ENCODE results near the gene B3GNT8. TPM values are rescaled to one million over a fixed set of nuclear protein-coding genes. Genes with fewer than 3 reads are reported as not detected.
"Not testable (repeated sequence)": the region's sequence is repeated elsewhere in the genome, so short reads cannot be mapped to it uniquely, and the experiment has no call there.

The B3GNT8 gene
- polyA plus RNA-seq, 3 donors from 2014 or later: 0.23 to 1.3 TPM; not detected in 1

- no peak overlapping the region for H3K27ac Mint-ChIP-seq
- H3K4me1 Mint-ChIP-seq: no peaks in the 10 kb centered on the region
- H3K27me3 Mint-ChIP-seq (ENCODE audit: low read depth in 3 of 3): peaks cover 0 to 5% (median 1%) of the 10 kb centered on the region in 3 donors
- no peaks in the 10 kb centered on the region for H3K9me3 Mint-ChIP-seq
- no peak for DNase-seq
- no peak overlapping the region for H3K4me3 Mint-ChIP-seq
- peaks cover 7 to 34% (median 11%) of the 10 kb centered on the region in 3 donors for H3K36me3 Mint-ChIP-seq
Observed at GRCh38 chr19:41416194-41416674, 10.9 kb downstream of the B3GNT8 start.

GRCh38 chr19:41415154-41415571, 12.0 kb downstream of the B3GNT8 start:
- Mint-ChIP-seq H3K9me3 (no peaks in the 10 kb centered on the region), H3K4me1 (peaks cover 4 to 5% of the 10 kb centered on the region in 2 donors), H3K36me3 (peaks cover 7 to 32% (median 11%) of the 10 kb centered on the region in 3 donors), H3K27ac (no peak overlapping the region), H3K27me3 (ENCODE audit: low read depth in 3 of 3) (peaks cover 0 to 5% (median 1%) of the 10 kb centered on the region in 3 donors), H3K4me3 (no peak overlapping the region)
- no peak for DNase-seq

- Mint-ChIP-seq H3K27ac (no peak overlapping the region), H3K4me1 (peaks cover 11% of the 10 kb centered on the region in 2 donors), H3K27me3 (ENCODE audit: low read depth in 3 of 3) (peaks cover 0 to 5% (median 1%) of the 10 kb centered on the region in 3 donors), H3K36me3 (peaks cover 7 to 32% (median 11%) of the 10 kb centered on the region in 3 donors), H3K4me3 (no peak overlapping the region), H3K9me3 (no peaks in the 10 kb centered on the region)
- DNase-seq: no peak
Observed at GRCh38 chr19:41414461-41414860, 12.7 kb downstream of the B3GNT8 start.

- Mint-ChIP-seq H3K27me3 (ENCODE audit: low read depth in 3 of 3) (peaks cover 0 to 5% (median 4%) of the 10 kb centered on the region in 3 donors), H3K4me3 (no peak overlapping the region), H3K4me1 (peaks cover 15% of the 10 kb centered on the region in 2 donors), H3K9me3 (no peaks in the 10 kb centered on the region), H3K36me3 (peaks cover 7 to 30% (median 11%) of the 10 kb centered on the region in 3 donors), H3K27ac (no peak overlapping the region)
- no peak for DNase-seq
Observed at GRCh38 chr19:41413947-41414346, 13.2 kb downstream of the B3GNT8 start.

- Mint-ChIP-seq H3K27me3 (ENCODE audit: low read depth in 3 of 3) (peaks cover 0 to 5% (median 5%) of the 10 kb centered on the region in 3 donors), H3K4me3 (no peak overlapping the region), H3K4me1 (peaks cover 15% of the 10 kb centered on the region in 2 donors), H3K9me3 (no peaks in the 10 kb centered on the region), H3K36me3 (peaks cover 7 to 24% (median 11%) of the 10 kb centered on the region in 3 donors), H3K27ac (no peak overlapping the region)
- no peak for DNase-seq
Observed at GRCh38 chr19:41412953-41413352, 14.2 kb downstream of the B3GNT8 start.

GRCh38 chr19:41411968-41412265, 15.3 kb downstream of the B3GNT8 start:
- H3K4me3 Mint-ChIP-seq: no peak overlapping the region
- no peaks in the 10 kb centered on the region for H3K9me3 Mint-ChIP-seq
- peaks cover 7 to 23% (median 11%) of the 10 kb centered on the region in 3 donors for H3K36me3 Mint-ChIP-seq
- H3K27me3 Mint-ChIP-seq (ENCODE audit: low read depth in 3 of 3): peaks cover 0 to 4% (median 2%) of the 10 kb centered on the region in 3 donors
- peak overlapping the region in 1 of 6 donors; percentile 27 for H3K27ac Mint-ChIP-seq
- peaks cover 15 to 18% of the 10 kb centered on the region in 2 donors for H3K4me1 Mint-ChIP-seq
- DNase-seq: no peak

- peaks cover 0 to 4% (median 1%) of the 10 kb centered on the region in 3 donors for H3K27me3 Mint-ChIP-seq (ENCODE audit: low read depth in 3 of 3)
- H3K36me3 Mint-ChIP-seq: peaks cover 7 to 23% (median 11%) of the 10 kb centered on the region in 3 donors
- DNase-seq: no peak
- H3K27ac Mint-ChIP-seq: no peak overlapping the region
- no peaks in the 10 kb centered on the region for H3K9me3 Mint-ChIP-seq
- H3K4me3 Mint-ChIP-seq: no peak overlapping the region
- peaks cover 15 to 18% of the 10 kb centered on the region in 2 donors for H3K4me1 Mint-ChIP-seq
Observed at GRCh38 chr19:41411100-41411967, 15.8 kb downstream of the B3GNT8 start.

- peaks cover 0 to 4% (median 0%) of the 10 kb centered on the region in 3 donors for H3K27me3 Mint-ChIP-seq (ENCODE audit: low read depth in 3 of 3)
- DNase-seq: no peak
- peak overlapping the region in 5 of 6 donors; percentile 46 to 74 (median 66) for H3K27ac Mint-ChIP-seq
- peak overlapping the region in 1 of 5 donors; percentile 57 for H3K4me3 Mint-ChIP-seq
- no peaks in the 10 kb centered on the region for H3K9me3 Mint-ChIP-seq
- peaks cover 15 to 18% of the 10 kb centered on the region in 2 donors for H3K4me1 Mint-ChIP-seq
- peaks cover 7 to 23% (median 11%) of the 10 kb centered on the region in 3 donors for H3K36me3 Mint-ChIP-seq
Observed at GRCh38 chr19:41410336-41411054, 16.7 kb downstream of the B3GNT8 start.

- Mint-ChIP-seq H3K27me3 (ENCODE audit: low read depth in 3 of 3) (peaks cover 0 to 4% (median 0%) of the 10 kb centered on the region in 3 donors), H3K4me1 (peaks cover 15 to 18% of the 10 kb centered on the region in 2 donors), H3K36me3 (peaks cover 7 to 20% (median 7%) of the 10 kb centered on the region in 3 donors), H3K9me3 (no peaks in the 10 kb centered on the region), H3K4me3 (peak overlapping the region in 4 of 5 donors; percentile 46 to 55 (median 49)), H3K27ac (peak overlapping the region in 4 of 6 donors; percentile 36 to 74 (median 48))
- no peak for DNase-seq
Observed at GRCh38 chr19:41409288-41409687, 17.9 kb downstream of the B3GNT8 start.

- not testable (repeated sequence) for DNase-seq; H3K27me3 Mint-ChIP-seq (ENCODE audit: low read depth in 3 of 3); H3K9me3 Mint-ChIP-seq; H3K4me3 Mint-ChIP-seq; H3K27ac Mint-ChIP-seq
- H3K4me1 Mint-ChIP-seq: peaks cover 15 to 18% of the 10 kb centered on the region in 2 donors
- peaks cover 4 to 17% (median 7%) of the 10 kb centered on the region in 3 donors for H3K36me3 Mint-ChIP-seq
Observed at GRCh38 chr19:41408846-41409245, 18.3 kb downstream of the B3GNT8 start.

GRCh38 chr19:41408256-41408655, 18.9 kb downstream of the B3GNT8 start:
- Mint-ChIP-seq H3K27me3 (ENCODE audit: low read depth in 3 of 3) (peaks cover 0 to 4% (median 0%) of the 10 kb centered on the region in 3 donors), H3K9me3 (no peaks in the 10 kb centered on the region), H3K4me1 (peaks cover 15 to 18% of the 10 kb centered on the region in 2 donors), H3K36me3 (peaks cover 0 to 11% (median 3%) of the 10 kb centered on the region in 3 donors), H3K4me3 (no peak overlapping the region), H3K27ac (no peak overlapping the region)
- no peak for DNase-seq

GRCh38 chr19:41407271-41407670, 19.9 kb downstream of the B3GNT8 start:
- peaks cover 0 to 4% (median 0%) of the 10 kb centered on the region in 3 donors for H3K27me3 Mint-ChIP-seq (ENCODE audit: low read depth in 3 of 3)
- no peak for DNase-seq
- H3K4me3 Mint-ChIP-seq: no peak overlapping the region
- no peaks in the 10 kb centered on the region for H3K9me3 Mint-ChIP-seq
- peaks cover 15 to 18% of the 10 kb centered on the region in 2 donors for H3K4me1 Mint-ChIP-seq
- H3K36me3 Mint-ChIP-seq: peaks cover 0 to 11% (median 3%) of the 10 kb centered on the region in 3 donors
- H3K27ac Mint-ChIP-seq: no peak overlapping the region

GRCh38 chr19:41405776-41406175, 21.4 kb downstream of the B3GNT8 start:
- peaks cover 18 to 24% of the 10 kb centered on the region in 2 donors for H3K4me1 Mint-ChIP-seq
- H3K27me3 Mint-ChIP-seq (ENCODE audit: low read depth in 3 of 3): peaks cover 0 to 4% (median 0%) of the 10 kb centered on the region in 3 donors
- H3K4me3 Mint-ChIP-seq: no peak overlapping the region
- no peak overlapping the region for H3K27ac Mint-ChIP-seq
- no peaks in the 10 kb centered on the region for H3K9me3 Mint-ChIP-seq
- peaks cover 0 to 10% (median 0%) of the 10 kb centered on the region in 3 donors for H3K36me3 Mint-ChIP-seq
- DNase-seq: no peak

Measured in immature natural killer cell (primary cell).